ENCODE results near the gene SLC16A2.

DNA sequence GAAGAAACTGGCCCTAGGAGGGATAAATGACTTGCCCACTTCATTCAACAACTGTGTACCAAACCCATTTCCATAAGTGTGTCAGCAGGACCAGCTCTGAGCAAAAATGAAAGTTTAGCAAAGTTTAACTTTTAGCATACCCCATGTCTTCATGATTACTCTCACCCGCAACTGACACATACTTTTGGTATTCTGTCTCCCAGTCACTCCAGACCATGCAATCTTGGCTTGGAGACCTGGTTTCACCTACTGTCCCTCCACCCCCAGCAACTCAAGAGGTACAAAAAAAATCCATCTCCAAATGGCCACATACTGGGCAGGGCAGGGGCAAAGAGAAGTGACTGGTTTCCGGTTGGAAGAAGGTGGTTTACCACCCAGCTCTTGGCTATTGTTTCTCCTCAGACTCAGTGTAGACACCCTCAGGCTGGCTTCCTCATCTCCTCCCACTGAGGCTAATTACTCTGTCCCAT lies 113.3 kb downstream of the SLC16A2 start:
- TF ChIP-seq NFRKB (IDR thresholded peaks at IDR 0.05): no peak
- no peak for TF ChIP-seq BHLHE40 (IDR thresholded peaks at IDR 0.05; ENCODE audit: borderline replicate concordance)
- no peak for TF ChIP-seq L3MBTL2 (conservative IDR thresholded peaks at IDR 0.05)
- TF ChIP-seq HDGF (IDR thresholded peaks at IDR 0.05; ENCODE audit: borderline replicate concordance): no peak
- TF ChIP-seq FOXA1 (IDR thresholded peaks at IDR 0.05): no peak
- no peak for TF ChIP-seq SP1 (IDR thresholded peaks at IDR 0.05)
- TF ChIP-seq FOXM1 (IDR thresholded peaks at IDR 0.05; ENCODE audit: borderline replicate concordance): no peak
- TF ChIP-seq ARNT (IDR thresholded peaks at IDR 0.05): no peak
- TF ChIP-seq SUZ12 (IDR thresholded peaks at IDR 0.05): no peak

All from HEK293T (cell line).